K562 (cell line): ENCODE data around the gene NOD2. TPM values are rescaled to one million over a fixed set of nuclear protein-coding genes. Genes with fewer than 3 reads are reported as not detected.
A peak's percentile ranks its signal among the peaks of the same experiment; 100 is the strongest.

Source experiments
- ATF7 ChIP-seq: fragments of 450-650 bp; IDR thresholded peaks from 2 replicates; pipeline ENCODE4 v1.7.1; 2014; ENCODE audit warnings: mild to moderate bottlenecking, moderate library complexity
- BACH1 ChIP-seq: fragments of 200-800 bp; sonication (Bioruptor generic); IDR thresholded peaks from 2 replicates; pipeline ENCODE4 v1.6.1; 2016; ENCODE audit warnings: missing genetic modification characterization, missing compliant biosample characterization
- BCLAF1 ChIP-seq, 2 experiments: fragments of 450-650 bp in 1 of 2; IDR thresholded peaks; 2 replicates each; pipeline ENCODE4 v1.6.1; 2011 to 2017; ENCODE audit warnings: low read depth in 2 of 2, antibody characterized with exemption in 1 of 2, borderline replicate concordance in 1 of 2, low read length in 1 of 2, mild to moderate bottlenecking in 1 of 2, mixed read lengths in 1 of 2; ENCODE audit not compliant: control insufficient read depth in 1 of 2
- HNRNPL ChIP-seq: fragments of 200-400 bp; formaldehyde crosslinking; IDR thresholded peaks from 2 replicates; pipeline ENCODE4 v1.6.1; 2017; ENCODE audit warnings: low read depth, mild to moderate bottlenecking, low read length
- MED1 ChIP-seq: sonication (generic); formaldehyde crosslinking; IDR thresholded peaks from 2 replicates; pipeline ENCODE4 v1.8.1; 2023; ENCODE audit warnings: missing genetic modification reagents, borderline replicate concordance
- MYC ChIP-seq, 2 experiments: fragments of 250-450 bp in 1 of 2; sonication (Bioruptor Pico) in 1 of 2; IDR thresholded peaks; 2 replicates each; pipeline versions ENCODE4 v1.5.1 to v1.6.1; 2012 to 2021; ENCODE audit warnings: low read depth in 2 of 2, borderline replicate concordance in 1 of 2, improper control_type of control experiment in 1 of 2, low read length in 1 of 2, mild to moderate bottlenecking in 1 of 2, moderate library complexity in 1 of 2
- STAT5A ChIP-seq: IDR thresholded peaks from 2 replicates; pipeline ENCODE4 v1.6.1; 2012; ENCODE audit warnings: low read length, inconsistent platforms, borderline replicate concordance
- ZFP1 ChIP-seq: fragments of 450-650 bp; formaldehyde crosslinking; IDR thresholded peaks from 2 replicates; pipeline ENCODE4 v1.4.0; 2020; ENCODE audit warnings: mild to moderate bottlenecking, mixed read lengths
- ZNF589 ChIP-seq: fragments of 200-800 bp; sonication (Bioruptor generic); IDR thresholded peaks from 2 replicates; pipeline ENCODE4 v1.6.1; 2016; ENCODE audit warnings: low read depth, missing genetic modification characterization, missing compliant biosample characterization
- ZSCAN32 ChIP-seq: fragments of 450-650 bp; formaldehyde crosslinking; IDR thresholded peaks from 2 replicates; pipeline ENCODE4 v1.4.0; 2020; ENCODE audit warnings: mild to moderate bottlenecking, moderate library complexity
- polyA plus RNA-seq, 8 experiments: library from polyadenylated mRNA; depleted of rRNA in 4 of 8; stranded (reverse) in 5 of 8; unstranded in 3 of 8; fragments of >200 nt; fragmentation: Nextera tagmentation in 2 of 8; fragmentation: Illumina TruSeq in 1 of 8; extraction: Ambion mirVana in 2 of 8; extraction: Trizol in 1 of 8; gene quantifications; 2 replicates each; pipeline versions ENCODE4 v1.2.1 to v1.2.3, GENCODE V29; 2011 to 2014; ENCODE audit warnings: inconsistent platforms in 1 of 8, missing spikeins in 1 of 8
- total RNA-seq, 7 experiments: library from RNA; depleted of rRNA in 6 of 7; stranded (reverse); fragments of >200 nt in 6 of 7; fragmentation: Illumina TruSeq in 2 of 7; extraction: Trizol in 2 of 7; gene quantifications; 2 replicates each; pipeline versions ENCODE4 v1.2.1 to v1.2.3, GENCODE V29; 2011 to 2021; ENCODE audit warnings: low replicate concordance in 1 of 7
- TF ChIP-seq, protein P1 (sequence below): fragments of 450-650 bp; IDR thresholded peaks from 2 replicates; pipeline ENCODE4 v1.6.1; 2016; ENCODE audit warnings: mild to moderate bottlenecking, moderate library complexity

NOD2 gene
- total and polyA plus RNA-seq, 9 of the 15 experiments (the other 6 are each of a cell fraction or from before 2014, with no cell fraction given) = 0.04 TPM; not detected in 8

DNA sequence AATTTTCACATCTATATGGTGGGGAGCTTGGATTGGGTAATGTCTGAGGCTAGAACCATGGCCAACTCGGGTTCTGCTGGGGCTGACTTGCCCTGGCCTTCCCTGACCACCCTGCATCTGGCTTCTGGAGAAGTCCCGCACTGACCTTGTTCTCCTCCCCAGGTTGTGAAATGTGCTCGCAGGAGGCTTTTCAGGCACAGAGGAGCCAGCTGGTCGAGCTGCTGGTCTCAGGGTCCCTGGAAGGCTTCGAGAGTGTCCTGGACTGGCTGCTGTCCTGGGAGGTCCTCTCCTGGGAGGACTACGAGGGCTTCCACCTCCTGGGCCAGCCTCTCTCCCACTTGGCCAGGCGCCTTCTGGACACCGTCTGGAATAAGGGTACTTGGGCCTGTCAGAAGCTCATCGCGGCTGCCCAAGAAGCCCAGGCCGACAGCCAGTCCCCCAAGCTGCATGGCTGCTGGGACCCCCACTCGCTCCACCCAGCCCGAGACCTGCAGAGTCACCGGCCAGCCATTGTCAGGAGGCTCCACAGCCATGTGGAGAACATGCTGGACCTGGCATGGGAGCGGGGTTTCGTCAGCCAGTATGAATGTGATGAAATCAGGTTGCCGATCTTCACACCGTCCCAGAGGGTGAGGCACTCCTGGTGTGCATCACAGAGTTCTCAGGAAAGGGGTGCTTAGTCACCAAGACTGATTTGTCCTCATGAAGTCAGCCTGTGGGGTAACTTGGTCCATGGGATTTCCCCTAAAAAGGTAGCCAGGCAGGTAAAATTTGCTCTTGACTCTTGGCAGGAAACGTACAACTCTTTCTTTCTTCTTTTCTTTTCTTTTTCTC is 6.1 kb downstream of the NOD2 start (continued):
- no peak for TF ChIP-seq MED1
- peak; percentile 62; the same call in 1 of the 2 replicates for TF ChIP-seq MYC (IDR thresholded peaks at IDR 0.05; ENCODE audit: low read depth, low read length)
- TF ChIP-seq MYC (CRISPR knock-in tag; IDR thresholded peaks at IDR 0.05; ENCODE audit: borderline replicate concordance, low read depth) = no peak
- peak; percentile 54; the same call in 1 of the 2 replicates for TF ChIP-seq ATF7
- peak; percentile 45; the same call in 1 of the 2 replicates for TF ChIP-seq BACH1 (tag)
- no peak for TF ChIP-seq ZSCAN32 (CRISPR knock-in tag)
- no peak for TF ChIP-seq STAT5A
- no peak for TF ChIP-seq HNRNPL
- TF ChIP-seq, protein P1, sequence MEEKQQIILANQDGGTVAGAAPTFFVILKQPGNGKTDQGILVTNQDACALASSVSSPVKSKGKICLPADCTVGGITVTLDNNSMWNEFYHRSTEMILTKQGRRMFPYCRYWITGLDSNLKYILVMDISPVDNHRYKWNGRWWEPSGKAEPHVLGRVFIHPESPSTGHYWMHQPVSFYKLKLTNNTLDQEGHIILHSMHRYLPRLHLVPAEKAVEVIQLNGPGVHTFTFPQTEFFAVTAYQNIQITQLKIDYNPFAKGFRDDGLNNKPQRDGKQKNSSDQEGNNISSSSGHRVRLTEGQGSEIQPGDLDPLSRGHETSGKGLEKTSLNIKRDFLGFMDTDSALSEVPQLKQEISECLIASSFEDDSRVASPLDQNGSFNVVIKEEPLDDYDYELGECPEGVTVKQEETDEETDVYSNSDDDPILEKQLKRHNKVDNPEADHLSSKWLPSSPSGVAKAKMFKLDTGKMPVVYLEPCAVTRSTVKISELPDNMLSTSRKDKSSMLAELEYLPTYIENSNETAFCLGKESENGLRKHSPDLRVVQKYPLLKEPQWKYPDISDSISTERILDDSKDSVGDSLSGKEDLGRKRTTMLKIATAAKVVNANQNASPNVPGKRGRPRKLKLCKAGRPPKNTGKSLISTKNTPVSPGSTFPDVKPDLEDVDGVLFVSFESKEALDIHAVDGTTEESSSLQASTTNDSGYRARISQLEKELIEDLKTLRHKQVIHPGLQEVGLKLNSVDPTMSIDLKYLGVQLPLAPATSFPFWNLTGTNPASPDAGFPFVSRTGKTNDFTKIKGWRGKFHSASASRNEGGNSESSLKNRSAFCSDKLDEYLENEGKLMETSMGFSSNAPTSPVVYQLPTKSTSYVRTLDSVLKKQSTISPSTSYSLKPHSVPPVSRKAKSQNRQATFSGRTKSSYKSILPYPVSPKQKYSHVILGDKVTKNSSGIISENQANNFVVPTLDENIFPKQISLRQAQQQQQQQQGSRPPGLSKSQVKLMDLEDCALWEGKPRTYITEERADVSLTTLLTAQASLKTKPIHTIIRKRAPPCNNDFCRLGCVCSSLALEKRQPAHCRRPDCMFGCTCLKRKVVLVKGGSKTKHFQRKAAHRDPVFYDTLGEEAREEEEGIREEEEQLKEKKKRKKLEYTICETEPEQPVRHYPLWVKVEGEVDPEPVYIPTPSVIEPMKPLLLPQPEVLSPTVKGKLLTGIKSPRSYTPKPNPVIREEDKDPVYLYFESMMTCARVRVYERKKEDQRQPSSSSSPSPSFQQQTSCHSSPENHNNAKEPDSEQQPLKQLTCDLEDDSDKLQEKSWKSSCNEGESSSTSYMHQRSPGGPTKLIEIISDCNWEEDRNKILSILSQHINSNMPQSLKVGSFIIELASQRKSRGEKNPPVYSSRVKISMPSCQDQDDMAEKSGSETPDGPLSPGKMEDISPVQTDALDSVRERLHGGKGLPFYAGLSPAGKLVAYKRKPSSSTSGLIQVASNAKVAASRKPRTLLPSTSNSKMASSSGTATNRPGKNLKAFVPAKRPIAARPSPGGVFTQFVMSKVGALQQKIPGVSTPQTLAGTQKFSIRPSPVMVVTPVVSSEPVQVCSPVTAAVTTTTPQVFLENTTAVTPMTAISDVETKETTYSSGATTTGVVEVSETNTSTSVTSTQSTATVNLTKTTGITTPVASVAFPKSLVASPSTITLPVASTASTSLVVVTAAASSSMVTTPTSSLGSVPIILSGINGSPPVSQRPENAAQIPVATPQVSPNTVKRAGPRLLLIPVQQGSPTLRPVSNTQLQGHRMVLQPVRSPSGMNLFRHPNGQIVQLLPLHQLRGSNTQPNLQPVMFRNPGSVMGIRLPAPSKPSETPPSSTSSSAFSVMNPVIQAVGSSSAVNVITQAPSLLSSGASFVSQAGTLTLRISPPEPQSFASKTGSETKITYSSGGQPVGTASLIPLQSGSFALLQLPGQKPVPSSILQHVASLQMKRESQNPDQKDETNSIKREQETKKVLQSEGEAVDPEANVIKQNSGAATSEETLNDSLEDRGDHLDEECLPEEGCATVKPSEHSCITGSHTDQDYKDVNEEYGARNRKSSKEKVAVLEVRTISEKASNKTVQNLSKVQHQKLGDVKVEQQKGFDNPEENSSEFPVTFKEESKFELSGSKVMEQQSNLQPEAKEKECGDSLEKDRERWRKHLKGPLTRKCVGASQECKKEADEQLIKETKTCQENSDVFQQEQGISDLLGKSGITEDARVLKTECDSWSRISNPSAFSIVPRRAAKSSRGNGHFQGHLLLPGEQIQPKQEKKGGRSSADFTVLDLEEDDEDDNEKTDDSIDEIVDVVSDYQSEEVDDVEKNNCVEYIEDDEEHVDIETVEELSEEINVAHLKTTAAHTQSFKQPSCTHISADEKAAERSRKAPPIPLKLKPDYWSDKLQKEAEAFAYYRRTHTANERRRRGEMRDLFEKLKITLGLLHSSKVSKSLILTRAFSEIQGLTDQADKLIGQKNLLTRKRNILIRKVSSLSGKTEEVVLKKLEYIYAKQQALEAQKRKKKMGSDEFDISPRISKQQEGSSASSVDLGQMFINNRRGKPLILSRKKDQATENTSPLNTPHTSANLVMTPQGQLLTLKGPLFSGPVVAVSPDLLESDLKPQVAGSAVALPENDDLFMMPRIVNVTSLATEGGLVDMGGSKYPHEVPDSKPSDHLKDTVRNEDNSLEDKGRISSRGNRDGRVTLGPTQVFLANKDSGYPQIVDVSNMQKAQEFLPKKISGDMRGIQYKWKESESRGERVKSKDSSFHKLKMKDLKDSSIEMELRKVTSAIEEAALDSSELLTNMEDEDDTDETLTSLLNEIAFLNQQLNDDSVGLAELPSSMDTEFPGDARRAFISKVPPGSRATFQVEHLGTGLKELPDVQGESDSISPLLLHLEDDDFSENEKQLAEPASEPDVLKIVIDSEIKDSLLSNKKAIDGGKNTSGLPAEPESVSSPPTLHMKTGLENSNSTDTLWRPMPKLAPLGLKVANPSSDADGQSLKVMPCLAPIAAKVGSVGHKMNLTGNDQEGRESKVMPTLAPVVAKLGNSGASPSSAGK = peak; percentile 96
- no peak for TF ChIP-seq BCLAF1 (IDR thresholded peaks at IDR 0.05; ENCODE audit: borderline replicate concordance in 1 of 2, control insufficient read depth in 1 of 2, low read depth in 2 of 2, low read length in 1 of 2)
- TF ChIP-seq ZFP1 = no peak
- TF ChIP-seq ZNF589 (CRISPR knock-in tag) = peak; percentile 70; the same call in 1 of the 2 replicates
